Activated naive CD8-positive, alpha-beta T cell (primary cell): ENCODE results near the gene MCC.

Source experiments
- H3K27ac Mint-ChIP-seq: one replicate; pipeline ENCODE4 v1.8.0; 2021; ENCODE audit warnings: mixed read lengths
- H3K27me3 Mint-ChIP-seq: one replicate; pipeline ENCODE4 v1.8.0; 2021; ENCODE audit warnings: mixed read lengths
- H3K36me3 Mint-ChIP-seq: one replicate; pipeline ENCODE4 v1.8.0; 2021; ENCODE audit warnings: mixed read lengths
- H3K4me1 Mint-ChIP-seq: one replicate; pipeline ENCODE4 v1.8.0; 2021; ENCODE audit warnings: low read depth, mixed read lengths
- H3K4me3 Mint-ChIP-seq: one replicate; pipeline ENCODE4 v1.8.0; 2021; ENCODE audit warnings: mild to moderate bottlenecking, mixed read lengths
- H3K9me3 Mint-ChIP-seq: one replicate; pipeline ENCODE4 v1.8.0; 2021; ENCODE audit warnings: low read depth, mixed read lengths

The MCC gene

DNA sequence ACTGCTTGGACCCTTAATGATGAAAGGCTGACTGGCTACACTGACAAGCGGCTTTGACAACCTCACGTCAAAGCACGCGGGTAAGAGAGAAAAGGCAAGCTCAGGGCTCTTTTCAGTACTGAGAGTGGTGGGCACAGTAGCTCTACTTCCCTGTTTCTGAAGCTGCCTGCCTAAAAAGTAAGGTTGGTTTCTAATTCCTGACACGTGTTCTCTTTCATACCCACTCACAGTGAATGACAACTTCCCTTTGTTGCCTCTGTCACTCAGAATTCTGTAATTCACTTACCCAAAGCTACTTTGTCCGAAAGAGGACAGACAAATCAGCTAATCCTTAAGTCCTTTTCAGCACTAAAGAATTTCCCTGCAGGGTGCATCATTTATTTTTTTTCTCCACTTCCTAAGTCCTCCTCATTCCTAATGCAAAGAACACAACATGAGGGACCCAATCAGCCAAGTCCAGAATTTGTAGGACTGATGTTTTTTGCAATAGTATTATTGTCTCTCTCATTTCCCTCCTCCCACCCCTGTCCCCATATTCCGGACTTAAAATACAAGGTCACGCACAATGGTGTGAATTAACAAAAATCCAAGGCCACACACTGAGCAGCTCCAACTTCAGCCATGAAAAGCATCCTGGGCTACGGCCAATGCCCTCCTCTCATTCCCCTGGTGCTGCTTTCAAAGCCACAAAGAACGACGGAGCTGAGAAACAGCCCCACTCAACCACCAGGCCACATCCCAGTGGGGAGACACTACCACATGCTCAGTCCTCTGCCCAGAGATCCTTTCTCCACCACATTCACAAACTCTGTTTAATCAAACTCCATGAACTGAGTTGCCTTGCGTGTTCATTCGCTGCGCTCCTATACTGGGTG lies 274.5 kb downstream of the MCC start:
- Mint-ChIP-seq H3K9me3 (no peaks in the 10 kb centered on the region), H3K4me3 (no peak overlapping the region), H3K36me3 (no peaks in the 10 kb centered on the region), H3K27ac (no peak overlapping the region), H3K27me3 (no peaks in the 10 kb centered on the region), H3K4me1 (no peaks in the 10 kb centered on the region)

DNA sequence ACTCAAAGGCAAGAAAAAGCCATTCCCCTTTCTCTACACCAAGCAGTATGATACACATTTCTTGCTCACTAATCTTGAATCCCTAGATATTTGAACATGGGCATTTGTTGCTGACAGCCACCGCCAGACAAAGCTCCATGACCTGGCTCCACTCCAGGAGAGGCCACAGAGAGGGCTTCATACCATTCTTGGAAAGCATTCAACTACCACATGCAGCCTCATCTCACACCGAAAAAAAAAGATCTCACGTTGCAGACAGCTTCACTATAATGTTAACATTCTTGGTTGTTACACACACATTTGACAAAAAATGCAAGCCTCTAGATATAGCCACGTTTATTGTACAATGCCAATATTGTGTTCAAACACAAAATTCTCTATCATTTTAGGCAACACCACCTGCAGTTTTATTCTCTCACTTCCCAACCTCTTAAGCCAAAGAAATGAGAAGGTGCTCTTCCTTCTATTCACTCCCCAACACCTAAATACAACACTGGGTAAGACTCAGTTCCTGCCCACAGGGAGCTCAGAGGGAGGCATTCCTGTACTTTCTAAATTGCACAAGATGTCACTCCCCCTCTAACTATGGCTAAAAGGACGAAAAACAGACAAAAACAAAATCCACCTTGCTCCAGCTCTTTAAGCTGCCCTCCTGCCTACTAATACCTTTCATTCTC lies 275.9 kb downstream of the MCC start:
- H3K27ac Mint-ChIP-seq = no peak overlapping the region
- no peak overlapping the region for H3K4me3 Mint-ChIP-seq
- H3K27me3 Mint-ChIP-seq = no peaks in the 10 kb centered on the region
- H3K9me3 Mint-ChIP-seq = no peaks in the 10 kb centered on the region
- no peaks in the 10 kb centered on the region for H3K36me3 Mint-ChIP-seq
- H3K4me1 Mint-ChIP-seq = no peaks in the 10 kb centered on the region

DNA sequence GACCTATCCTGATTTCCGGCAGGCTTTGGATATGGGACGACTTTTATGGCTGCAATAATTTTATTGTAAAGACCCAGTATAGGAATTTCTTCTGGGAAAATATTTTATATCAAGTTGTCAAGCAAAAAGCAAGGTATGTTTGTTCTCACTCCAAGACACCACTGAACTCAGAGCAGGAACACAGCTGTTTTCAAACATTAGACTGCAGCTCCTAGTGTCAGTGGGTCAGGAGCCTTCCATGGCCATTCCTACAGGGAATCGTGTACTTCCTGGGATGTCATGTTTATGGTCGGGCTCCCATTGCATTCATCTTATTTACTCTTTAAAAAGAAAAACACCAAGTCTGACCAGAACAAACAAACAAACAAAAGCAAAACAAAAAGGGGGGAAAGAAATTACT lies 278.8 kb downstream of the MCC start:
- H3K4me3 Mint-ChIP-seq = no peak overlapping the region
- no peaks in the 10 kb centered on the region for H3K36me3 Mint-ChIP-seq
- H3K27me3 Mint-ChIP-seq = no peaks in the 10 kb centered on the region
- H3K9me3 Mint-ChIP-seq = no peaks in the 10 kb centered on the region
- no peak overlapping the region for H3K27ac Mint-ChIP-seq
- no peaks in the 10 kb centered on the region for H3K4me1 Mint-ChIP-seq

DNA sequence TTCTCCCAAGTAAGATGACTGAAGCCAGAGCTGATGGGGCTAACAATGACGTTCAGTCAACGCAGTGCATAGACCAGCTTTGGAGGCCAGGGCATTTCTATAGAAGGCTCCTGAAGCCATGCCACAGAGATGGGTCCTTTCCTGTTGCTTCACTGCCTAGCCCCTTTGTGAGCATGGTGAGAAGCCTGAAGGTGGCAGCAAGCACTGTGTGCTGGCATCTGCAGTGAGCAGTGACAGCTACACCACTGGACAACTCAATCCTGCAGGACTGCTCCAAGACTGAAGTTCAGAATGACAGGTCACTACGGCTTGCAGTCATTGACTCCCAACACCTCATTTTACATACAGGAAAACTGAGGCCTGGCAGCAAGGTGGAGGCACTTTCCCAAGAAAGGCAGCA lies 282.4 kb downstream of the MCC start:
- Mint-ChIP-seq H3K27me3 (no peaks in the 10 kb centered on the region), H3K4me1 (no peaks in the 10 kb centered on the region), H3K9me3 (no peaks in the 10 kb centered on the region), H3K4me3 (no peak overlapping the region), H3K36me3 (no peaks in the 10 kb centered on the region), H3K27ac (no peak overlapping the region)

DNA sequence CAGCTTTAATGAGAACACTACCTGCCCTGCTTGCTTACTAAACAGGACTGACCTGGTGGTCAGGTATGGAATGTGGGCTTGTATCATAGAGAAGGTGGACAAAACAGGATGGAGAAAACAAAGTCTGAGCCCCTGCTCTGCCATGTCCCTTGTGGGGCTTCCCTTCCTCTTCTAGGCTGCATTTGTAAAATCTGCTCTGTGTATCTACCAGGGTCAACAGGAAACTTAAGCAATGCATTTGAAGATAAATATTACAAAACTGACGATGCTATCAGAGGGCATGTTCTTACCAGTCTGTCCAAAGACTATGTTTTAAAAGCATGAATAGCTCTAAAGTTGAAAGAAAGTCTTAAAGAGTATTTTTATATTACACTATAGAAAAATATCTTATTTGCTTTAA lies 282.9 kb downstream of the MCC start:
- Mint-ChIP-seq H3K27ac (no peak overlapping the region), H3K9me3 (no peaks in the 10 kb centered on the region), H3K4me3 (no peak overlapping the region), H3K4me1 (no peaks in the 10 kb centered on the region), H3K27me3 (no peaks in the 10 kb centered on the region), H3K36me3 (no peaks in the 10 kb centered on the region)

DNA sequence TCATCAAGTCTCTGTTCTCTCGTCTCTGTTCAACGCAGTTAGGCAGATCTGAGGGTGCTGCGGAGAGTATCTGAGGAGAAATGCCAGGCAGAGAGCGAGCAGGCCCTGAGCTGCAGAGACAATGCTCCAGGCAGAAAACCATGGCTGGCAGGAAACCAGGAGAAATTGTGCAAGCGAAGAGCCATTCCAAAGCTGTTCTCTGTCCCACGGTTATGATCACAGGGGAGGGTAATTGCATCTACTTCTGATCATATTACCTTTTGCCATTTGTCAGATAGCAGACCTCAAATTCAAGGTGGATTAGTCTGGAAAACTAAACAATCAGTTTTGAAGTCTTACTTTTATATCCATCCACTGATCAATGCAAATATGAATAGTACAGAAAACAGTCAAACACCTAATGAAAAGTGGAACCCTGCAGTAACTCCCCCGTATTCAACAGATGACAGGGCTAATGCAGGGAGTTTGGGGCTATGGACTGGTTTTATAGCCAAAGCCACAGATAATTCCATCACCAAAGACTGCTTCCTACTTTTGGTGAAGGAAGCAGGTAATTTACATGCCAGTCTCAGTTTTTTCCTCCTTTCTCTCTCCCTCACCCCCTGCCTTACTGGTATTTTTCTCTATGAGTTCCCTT lies 283.6 kb downstream of the MCC start:
- Mint-ChIP-seq H3K27me3 (no peaks in the 10 kb centered on the region), H3K27ac (no peak overlapping the region), H3K9me3 (no peaks in the 10 kb centered on the region), H3K4me3 (no peak overlapping the region), H3K4me1 (no peaks in the 10 kb centered on the region), H3K36me3 (no peaks in the 10 kb centered on the region)

DNA sequence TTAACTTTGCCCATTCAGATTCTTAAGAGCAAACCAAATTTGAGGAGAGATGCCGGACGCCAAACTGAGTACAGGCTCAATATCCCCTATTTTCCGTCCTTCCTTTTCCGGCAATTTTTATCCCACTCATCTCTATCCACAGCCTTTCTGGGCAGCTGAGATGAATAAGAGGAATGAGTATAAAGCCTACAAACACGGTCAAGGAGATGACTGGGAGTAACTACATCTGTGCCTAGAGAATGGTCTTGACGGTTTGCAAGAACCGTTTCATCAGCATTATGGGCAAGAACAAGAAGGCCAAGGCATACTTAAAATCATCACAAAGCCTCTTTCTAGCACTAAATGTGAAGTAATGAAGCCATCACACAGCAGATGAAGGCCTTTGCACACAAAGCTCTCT lies 284.3 kb downstream of the MCC start:
- Mint-ChIP-seq H3K4me3 (no peak overlapping the region), H3K27ac (no peak overlapping the region), H3K36me3 (no peaks in the 10 kb centered on the region), H3K9me3 (no peaks in the 10 kb centered on the region), H3K4me1 (no peaks in the 10 kb centered on the region), H3K27me3 (no peaks in the 10 kb centered on the region)

DNA sequence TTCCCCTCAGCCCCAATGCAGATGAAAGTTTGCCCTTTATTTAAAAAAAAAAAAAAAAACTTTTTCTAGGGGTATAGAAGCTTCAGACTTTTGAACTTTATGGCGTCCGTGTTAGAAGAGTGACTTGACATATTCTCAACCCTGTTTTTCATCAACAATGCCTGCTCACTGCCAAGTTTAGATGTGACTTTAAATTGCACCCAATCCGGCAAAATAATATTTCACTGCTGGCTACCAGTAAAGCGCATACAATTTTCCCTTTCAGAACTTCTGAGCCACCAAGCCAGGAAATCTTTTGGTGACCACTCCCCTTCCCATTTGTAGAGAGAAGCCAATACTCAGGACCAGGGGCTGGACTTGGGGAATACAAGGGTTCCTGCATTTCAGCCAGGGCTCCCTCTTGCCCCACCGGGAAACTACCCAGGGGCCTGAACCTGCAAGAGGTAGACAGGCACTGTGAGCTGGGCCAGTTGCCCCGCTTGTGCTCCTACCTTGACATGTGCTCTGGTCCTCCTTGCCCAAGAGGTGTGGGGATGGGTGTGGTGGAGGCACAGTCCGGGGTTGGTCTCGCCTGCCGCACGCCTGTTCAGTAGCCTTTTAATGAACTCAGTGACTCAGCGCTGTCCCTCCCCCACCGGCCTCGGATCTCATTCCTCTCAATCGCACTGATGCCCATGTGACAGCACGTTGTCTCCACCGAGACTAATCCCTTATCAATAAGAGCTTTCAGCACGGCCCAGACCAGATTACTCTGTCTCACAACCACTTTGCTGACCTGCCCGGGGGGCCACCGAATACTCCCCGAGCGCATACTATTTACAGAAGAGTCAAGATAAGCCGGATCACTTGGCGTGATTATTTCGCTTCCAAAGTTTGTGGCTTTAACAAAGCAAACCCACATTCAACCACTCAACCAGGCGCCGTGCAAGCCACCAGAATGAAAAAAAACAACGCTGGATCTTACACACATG lies 285.2 kb downstream of the MCC start:
- H3K36me3 Mint-ChIP-seq = no peaks in the 10 kb centered on the region
- H3K4me3 Mint-ChIP-seq = no peak overlapping the region
- H3K27ac Mint-ChIP-seq = no peak overlapping the region
- no peaks in the 10 kb centered on the region for H3K27me3 Mint-ChIP-seq
- no peaks in the 10 kb centered on the region for H3K9me3 Mint-ChIP-seq
- no peaks in the 10 kb centered on the region for H3K4me1 Mint-ChIP-seq

DNA sequence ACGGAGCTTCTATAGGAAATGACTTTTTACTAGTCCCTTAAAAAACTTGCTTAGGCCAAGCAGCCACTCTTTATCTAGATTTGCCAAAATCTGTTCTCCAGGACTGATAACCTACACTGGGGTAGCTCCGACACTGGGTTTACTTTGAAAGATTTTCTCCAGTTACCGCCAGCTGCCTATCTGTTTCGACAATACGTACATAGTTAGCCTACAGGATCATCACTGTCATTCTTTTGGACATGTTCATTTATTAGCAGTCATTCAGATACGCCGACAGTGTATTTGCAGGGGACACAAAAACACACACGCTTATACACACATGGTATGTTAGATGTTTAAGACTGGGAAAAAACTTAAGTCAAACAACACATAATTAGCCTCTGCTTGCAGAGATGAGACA lies 286.0 kb downstream of the MCC start:
- H3K27ac Mint-ChIP-seq = no peak overlapping the region
- no peak overlapping the region for H3K4me3 Mint-ChIP-seq
- no peaks in the 10 kb centered on the region for H3K36me3 Mint-ChIP-seq
- no peaks in the 10 kb centered on the region for H3K27me3 Mint-ChIP-seq
- H3K9me3 Mint-ChIP-seq = no peaks in the 10 kb centered on the region
- no peaks in the 10 kb centered on the region for H3K4me1 Mint-ChIP-seq

DNA sequence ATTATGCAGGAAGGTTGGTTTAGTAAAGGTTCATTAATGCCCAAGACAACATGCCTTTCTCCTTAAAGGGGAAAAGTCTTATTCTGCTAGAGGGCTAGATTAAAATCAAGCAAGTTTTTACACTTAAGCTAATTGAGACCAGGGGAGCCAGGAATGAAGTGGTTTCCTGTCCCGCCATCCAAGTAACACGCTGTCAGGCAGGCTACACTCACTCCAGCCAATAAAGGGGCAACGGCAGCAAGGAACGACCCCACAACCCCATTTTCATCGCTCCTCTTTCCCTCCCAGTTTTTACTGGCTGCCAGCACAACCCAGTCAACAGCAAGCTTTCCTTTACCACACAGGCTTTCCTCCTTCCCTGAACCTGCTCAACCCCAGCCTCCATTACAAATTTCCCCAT lies 286.5 kb downstream of the MCC start:
- H3K9me3 Mint-ChIP-seq = no peaks in the 10 kb centered on the region
- no peak overlapping the region for H3K27ac Mint-ChIP-seq
- no peaks in the 10 kb centered on the region for H3K27me3 Mint-ChIP-seq
- no peak overlapping the region for H3K4me3 Mint-ChIP-seq
- no peaks in the 10 kb centered on the region for H3K36me3 Mint-ChIP-seq
- no peaks in the 10 kb centered on the region for H3K4me1 Mint-ChIP-seq

DNA sequence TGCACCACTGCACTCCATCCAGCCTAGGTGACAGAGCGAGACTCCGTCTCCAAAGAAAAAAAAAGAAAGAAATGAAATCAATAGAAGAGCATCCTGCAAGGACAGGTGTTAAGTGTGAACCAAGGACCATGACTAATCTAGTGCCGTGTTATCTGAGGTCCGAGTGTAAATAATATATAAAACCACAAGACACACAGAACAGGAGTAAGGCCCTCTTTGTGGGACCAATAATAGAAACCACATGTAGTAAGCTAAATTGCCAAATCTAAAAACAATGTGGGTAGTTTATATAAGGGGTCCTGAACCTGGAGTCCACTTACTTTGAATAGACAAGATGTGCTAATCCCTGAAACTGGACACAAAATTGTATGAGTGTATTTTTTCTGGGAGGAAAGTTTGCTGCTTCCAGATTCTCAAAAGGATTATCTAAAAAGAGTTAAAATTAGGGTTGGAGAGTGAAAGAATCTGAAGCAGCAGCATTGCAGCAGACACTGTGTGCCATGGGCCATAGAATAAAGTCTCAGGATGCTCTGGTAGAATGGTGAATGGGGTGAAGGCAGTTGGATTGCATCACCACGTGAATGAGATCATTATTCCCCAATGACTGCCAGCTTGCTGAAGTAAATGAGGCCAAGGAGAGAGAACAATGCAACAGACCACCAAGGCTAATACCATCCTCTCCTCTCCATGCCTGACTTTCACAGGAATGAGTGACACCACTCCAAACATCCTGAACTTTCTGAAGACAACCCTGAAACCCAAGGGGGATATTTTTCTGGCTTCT lies 288.9 kb downstream of the MCC start:
- Mint-ChIP-seq H3K27me3 (no peaks in the 10 kb centered on the region), H3K36me3 (no peaks in the 10 kb centered on the region), H3K27ac (no peak overlapping the region), H3K4me3 (no peak overlapping the region), H3K9me3 (no peaks in the 10 kb centered on the region), H3K4me1 (no peaks in the 10 kb centered on the region)

DNA sequence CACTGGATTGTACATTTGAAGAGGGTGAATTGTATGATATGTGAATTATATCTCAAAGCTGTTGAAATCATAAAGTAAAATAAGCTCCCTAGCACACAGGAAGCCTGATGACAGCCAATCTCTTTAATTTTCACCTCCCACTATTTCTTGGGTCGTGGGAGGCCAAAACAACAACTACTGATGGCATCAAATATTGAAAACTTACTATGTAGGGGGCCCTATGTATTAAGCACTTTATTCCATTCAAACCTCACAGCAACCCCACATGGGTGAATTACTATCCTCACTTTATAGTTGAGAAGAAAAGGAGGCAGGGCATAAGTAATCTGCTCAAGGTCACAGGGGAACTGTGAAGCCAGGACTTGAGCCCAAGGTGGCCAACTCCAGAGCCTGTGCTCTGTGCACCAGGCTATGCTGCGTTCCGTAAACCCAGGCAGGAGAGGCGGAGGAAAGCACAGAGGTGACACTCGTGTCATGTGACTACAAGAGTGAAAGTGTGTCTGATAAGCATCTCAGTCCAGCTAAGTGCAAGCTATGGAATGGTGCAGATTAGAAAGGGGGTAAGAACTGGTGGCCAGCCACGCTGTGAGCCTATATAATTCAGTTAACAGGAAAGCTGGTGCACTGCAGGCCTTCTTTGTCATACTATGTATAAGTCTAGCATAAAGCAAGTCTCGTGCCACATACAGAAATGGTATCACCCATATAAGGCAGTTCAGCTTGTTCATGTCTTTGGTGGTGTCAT lies 290.6 kb downstream of the MCC start:
- no peak overlapping the region for H3K27ac Mint-ChIP-seq
- no peaks in the 10 kb centered on the region for H3K27me3 Mint-ChIP-seq
- peaks cover 2% of the 10 kb centered on the region for H3K36me3 Mint-ChIP-seq
- H3K9me3 Mint-ChIP-seq = no peaks in the 10 kb centered on the region
- H3K4me3 Mint-ChIP-seq = no peak overlapping the region
- H3K4me1 Mint-ChIP-seq = no peaks in the 10 kb centered on the region

DNA sequence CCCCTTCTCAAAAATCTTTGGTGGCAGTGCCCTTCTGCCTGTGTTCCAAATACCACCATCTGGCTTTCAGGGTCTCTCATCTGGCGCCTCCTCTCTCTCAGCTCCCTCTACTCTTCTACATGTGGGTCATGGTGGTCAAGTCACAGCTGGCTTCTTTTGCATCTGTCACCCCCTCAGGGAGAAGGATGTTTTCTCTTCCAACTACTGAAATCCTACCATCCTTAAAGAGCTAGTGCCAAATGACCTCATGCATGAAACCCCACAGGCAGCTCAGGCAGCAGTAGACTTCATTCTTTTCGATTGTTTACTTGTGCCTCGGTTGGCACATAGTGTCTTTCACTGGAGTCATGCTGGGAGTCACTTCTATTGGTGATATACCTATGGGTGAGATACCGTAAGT lies 292.5 kb downstream of the MCC start:
- H3K27me3 Mint-ChIP-seq = no peaks in the 10 kb centered on the region
- H3K36me3 Mint-ChIP-seq = peaks cover 2% of the 10 kb centered on the region
- no peak overlapping the region for H3K4me3 Mint-ChIP-seq
- H3K9me3 Mint-ChIP-seq = no peaks in the 10 kb centered on the region
- no peaks in the 10 kb centered on the region for H3K4me1 Mint-ChIP-seq
- H3K27ac Mint-ChIP-seq = no peak overlapping the region
